Natural killer cell (primary cell): ENCODE results near the gene FURIN. TPM values are rescaled to one million over a fixed set of nuclear protein-coding genes. Genes with fewer than 3 reads are reported as not detected.

ENCODE experiments used
- ATAC-seq, 3 donors: fragments of 150-1000 bp in 2 of 3; fragments of 200-7000 bp in 1 of 3; cut with Tn5 transposase; 1 replicate in 1 of 3; 2 replicates in 2 of 3; pipeline ENCODE4 v1.10.0; 2021; ENCODE audit warnings: mild to moderate bottlenecking in 2 of 3, moderate library complexity in 2 of 3
- DNase-seq, 2 donors: peaks; one replicate each; pipeline versions ENCODE4 v3.0.0 to v3.0.0-alpha.2; 2013 to 2021; ENCODE audit warnings: mixed read lengths in 1 of 2
- H3K27ac ChIP-seq: one replicate; pipeline ENCODE4 v1.5.1; 2013; ENCODE audit warnings: mild to moderate bottlenecking, low read length
- H3K27me3 ChIP-seq: one replicate; pipeline ENCODE4 v1.6.1; 2013; ENCODE audit warnings: low read length; ENCODE audit not compliant: control insufficient read depth, insufficient read depth
- H3K36me3 ChIP-seq: one replicate; pipeline ENCODE4 v1.6.1; 2013; ENCODE audit warnings: low read length; ENCODE audit not compliant: control insufficient read depth, insufficient read depth
- H3K4me1 ChIP-seq: one replicate; pipeline ENCODE4 v1.6.1; 2013; ENCODE audit warnings: low read length; ENCODE audit not compliant: control insufficient read depth, insufficient read depth
- H3K4me3 ChIP-seq: one replicate; pipeline ENCODE4 v1.5.1; 2013; ENCODE audit warnings: low read length
- H3K9me3 ChIP-seq: one replicate; pipeline ENCODE4 v1.6.1; 2013; ENCODE audit warnings: low read length; ENCODE audit not compliant: control insufficient read depth, insufficient read depth
- H3K27ac Mint-ChIP-seq, 2 donors: one replicate each; pipeline ENCODE4 v1.8.0; 2022; ENCODE audit warnings: mild to moderate bottlenecking in 2 of 2, mixed read lengths in 2 of 2, moderate library complexity in 1 of 2
- H3K27me3 Mint-ChIP-seq, 2 donors: one replicate each; pipeline ENCODE4 v1.8.0; 2022; ENCODE audit warnings: low read depth in 2 of 2, mixed read lengths in 2 of 2
- H3K36me3 Mint-ChIP-seq: one replicate; pipeline ENCODE4 v1.8.0; 2022; ENCODE audit warnings: mixed read lengths
- H3K4me1 Mint-ChIP-seq, 2 donors: one replicate each; pipeline ENCODE4 v1.8.0; 2022; ENCODE audit warnings: mixed read lengths in 2 of 2
- H3K4me3 Mint-ChIP-seq: one replicate; pipeline ENCODE4 v1.8.0; 2022; ENCODE audit warnings: mild to moderate bottlenecking, moderate library complexity, mixed read lengths
- H3K9me3 Mint-ChIP-seq, 2 donors: one replicate each; pipeline ENCODE4 v1.8.0; 2022; ENCODE audit warnings: mixed read lengths in 2 of 2
- WGBS: methylation state at CpG from one replicate; pipeline ENCODE4 v1.1.7; 2013; ENCODE audit warnings: missing lambda C conversion rate; ENCODE audit not compliant: insufficient coverage; 5-methylcytosine and 5-hydroxymethylcytosine counted together
- intact Hi-C: fragments of 100-400 bp; cut with micrococcal nuclease; formaldehyde crosslinking; loops from one replicate; pipeline ENCODE4 v1.14.2; 2022
- total RNA-seq, 4 donors: library from RNA; stranded (reverse); fragments of 120-200 nt in 1 of 4; gene quantifications; one replicate each; pipeline versions ENCODE4 v1.2.3 to v1.2.4, GENCODE V29; 2013 to 2022
- TF ChIP-seq, protein P1 (sequence below): fragments of 200-600 bp; IDR thresholded peaks from one replicate; pipeline ENCODE4 v1.8.0; 2022; ENCODE audit warnings: antibody characterized with exemption

FURIN gene
- total RNA-seq, 3 donors from 2014 or later (not counting 1 experiment from before 2014, with no cell fraction given) = 110 to 178 (median 172) TPM

DNA sequence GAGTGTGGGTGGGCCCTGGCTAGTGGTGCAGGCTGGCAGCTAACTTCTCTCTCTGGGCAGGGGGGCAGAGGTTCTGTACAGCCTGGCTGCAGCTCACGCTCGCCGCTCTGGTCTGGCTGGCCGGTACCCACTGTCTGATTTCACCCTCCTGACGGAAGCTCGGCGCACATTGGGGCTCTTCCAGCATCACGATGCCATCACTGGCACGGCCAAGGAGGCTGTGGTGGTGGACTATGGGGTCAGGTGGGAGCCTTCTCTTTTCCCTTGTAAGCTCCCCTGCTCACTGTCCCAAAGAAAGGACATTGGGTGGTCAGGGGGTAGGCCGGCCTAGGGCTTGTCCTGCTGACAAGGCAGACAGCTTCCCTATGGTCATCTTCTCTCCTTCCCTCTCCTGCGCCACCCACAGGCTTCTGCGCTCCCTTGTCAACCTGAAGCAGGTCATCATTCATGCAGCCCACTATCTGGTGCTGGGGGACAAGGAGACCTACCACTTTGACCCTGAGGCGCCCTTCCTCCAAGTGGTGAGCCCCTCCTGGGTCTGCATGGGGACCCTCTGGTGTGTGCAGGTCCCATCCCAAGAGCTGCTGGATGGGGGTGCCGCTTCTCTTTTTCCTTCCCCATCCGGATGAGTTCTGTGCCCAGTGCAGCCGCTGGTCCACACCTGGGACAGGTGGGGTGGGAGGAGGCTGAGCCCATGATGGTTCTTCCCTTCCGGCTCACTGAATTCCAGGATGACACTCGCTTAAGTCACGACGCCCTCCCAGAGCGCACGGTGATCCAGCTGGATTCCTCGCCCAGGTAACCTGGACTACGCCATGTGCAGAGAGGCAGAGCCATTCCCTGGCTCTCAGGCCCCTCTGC, 42.3 kb downstream of the FURIN start:
- DNase-seq (no peak), ATAC-seq (no peak)
- Histone ChIP-seq H3K27ac (no peak overlapping the region), H3K4me1 (peaks cover 8% of the 10 kb centered on the region), H3K9me3 (no peaks in the 10 kb centered on the region), H3K27me3 (no peaks in the 10 kb centered on the region), H3K4me3 (no peak overlapping the region), H3K36me3 (peaks cover 94% of the 10 kb centered on the region)
- no peaks in the 10 kb centered on the region for H3K27me3 Mint-ChIP-seq
- H3K36me3 Mint-ChIP-seq = no peaks in the 10 kb centered on the region
- H3K9me3 Mint-ChIP-seq = no peaks in the 10 kb centered on the region
- no peak overlapping the region for H3K27ac Mint-ChIP-seq
- TF ChIP-seq, protein P1, sequence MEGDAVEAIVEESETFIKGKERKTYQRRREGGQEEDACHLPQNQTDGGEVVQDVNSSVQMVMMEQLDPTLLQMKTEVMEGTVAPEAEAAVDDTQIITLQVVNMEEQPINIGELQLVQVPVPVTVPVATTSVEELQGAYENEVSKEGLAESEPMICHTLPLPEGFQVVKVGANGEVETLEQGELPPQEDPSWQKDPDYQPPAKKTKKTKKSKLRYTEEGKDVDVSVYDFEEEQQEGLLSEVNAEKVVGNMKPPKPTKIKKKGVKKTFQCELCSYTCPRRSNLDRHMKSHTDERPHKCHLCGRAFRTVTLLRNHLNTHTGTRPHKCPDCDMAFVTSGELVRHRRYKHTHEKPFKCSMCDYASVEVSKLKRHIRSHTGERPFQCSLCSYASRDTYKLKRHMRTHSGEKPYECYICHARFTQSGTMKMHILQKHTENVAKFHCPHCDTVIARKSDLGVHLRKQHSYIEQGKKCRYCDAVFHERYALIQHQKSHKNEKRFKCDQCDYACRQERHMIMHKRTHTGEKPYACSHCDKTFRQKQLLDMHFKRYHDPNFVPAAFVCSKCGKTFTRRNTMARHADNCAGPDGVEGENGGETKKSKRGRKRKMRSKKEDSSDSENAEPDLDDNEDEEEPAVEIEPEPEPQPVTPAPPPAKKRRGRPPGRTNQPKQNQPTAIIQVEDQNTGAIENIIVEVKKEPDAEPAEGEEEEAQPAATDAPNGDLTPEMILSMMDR = no peak
- intact Hi-C loops = no loop called here
- WGBS = 96% methylated on average over 23 of the region's 24 CpGs
- no peak overlapping the region for H3K4me3 Mint-ChIP-seq
- peaks cover 1 to 3% of the 10 kb centered on the region in 2 donors for H3K4me1 Mint-ChIP-seq

- TF ChIP-seq, protein P1 = no peak
- no peaks in the 10 kb centered on the region for H3K9me3 Mint-ChIP-seq
- Histone ChIP-seq H3K4me3 (no peak overlapping the region), H3K27ac (no peak overlapping the region), H3K27me3 (no peaks in the 10 kb centered on the region), H3K4me1 (peaks cover 10% of the 10 kb centered on the region), H3K9me3 (no peaks in the 10 kb centered on the region), H3K36me3 (peaks cover 94% of the 10 kb centered on the region)
- ATAC-seq (no peak), DNase-seq (no peak)
- no peaks in the 10 kb centered on the region for H3K36me3 Mint-ChIP-seq
- WGBS = 98% methylated on average over 19 of the region's 19 CpGs
- intact Hi-C loops = no loop called here
- no peaks in the 10 kb centered on the region for H3K27me3 Mint-ChIP-seq
- H3K4me1 Mint-ChIP-seq = no peaks in the 10 kb centered on the region
- H3K4me3 Mint-ChIP-seq = no peak overlapping the region
- no peak overlapping the region for H3K27ac Mint-ChIP-seq
Observed at GRCh38 chr15:90911302-90911623, 42.9 kb downstream of the FURIN start.

DNA sequence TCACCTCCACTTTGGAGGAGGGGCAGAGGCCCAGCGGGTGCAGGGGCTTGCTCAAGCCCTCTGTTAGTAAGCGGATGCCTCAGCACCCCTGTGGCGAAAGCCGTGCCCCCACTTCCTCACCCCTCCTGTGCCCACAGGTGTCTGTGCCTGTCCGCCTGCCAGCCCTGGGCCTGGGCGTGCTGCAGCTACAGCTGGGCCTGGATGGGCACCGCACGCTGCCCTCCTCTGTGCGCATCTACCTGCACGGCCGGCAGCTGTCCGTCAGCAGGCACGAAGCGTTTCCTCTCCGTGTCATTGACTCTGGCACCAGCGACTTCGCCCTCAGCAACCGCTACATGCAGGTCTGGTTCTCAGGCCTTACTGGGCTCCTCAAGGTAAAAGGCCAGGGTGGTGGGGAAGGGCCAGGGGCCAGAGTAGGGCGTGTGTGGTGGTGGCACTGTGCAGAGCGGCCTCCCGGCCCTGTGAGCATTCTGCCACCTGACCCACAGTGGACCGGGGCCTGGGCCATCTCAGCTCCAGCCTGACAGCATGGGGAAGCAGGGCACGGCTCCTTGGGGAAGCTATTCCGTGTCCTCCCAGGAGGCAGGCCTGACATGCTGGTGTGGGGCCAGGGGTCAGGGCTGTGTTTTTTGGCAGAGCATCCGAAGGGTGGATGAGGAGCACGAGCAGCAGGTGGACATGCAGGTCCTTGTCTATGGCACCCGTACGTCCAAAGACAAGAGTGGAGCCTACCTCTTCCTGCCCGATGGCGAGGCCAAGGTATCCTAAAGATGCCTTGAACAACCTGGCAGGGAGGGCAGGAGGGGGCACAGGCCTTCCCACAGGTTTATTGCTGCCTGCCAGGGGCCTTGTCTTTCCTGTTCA, 43.8 kb downstream of the FURIN start:
- Mint-ChIP-seq H3K9me3 (no peaks in the 10 kb centered on the region), H3K27me3 (no peaks in the 10 kb centered on the region), H3K27ac (no peak overlapping the region), H3K4me1 (peaks cover 0 to 2% of the 10 kb centered on the region in 2 donors), H3K36me3 (no peaks in the 10 kb centered on the region), H3K4me3 (no peak overlapping the region)
- WGBS = 95% methylated on average over 30 of the region's 30 CpGs
- TF ChIP-seq, protein P1 = no peak
- intact Hi-C loops = no loop called here
- DNase-seq = no peak
- Histone ChIP-seq H3K4me3 (no peak overlapping the region), H3K4me1 (peaks cover 14% of the 10 kb centered on the region), H3K9me3 (no peaks in the 10 kb centered on the region), H3K36me3 (peaks cover 94% of the 10 kb centered on the region), H3K27ac (no peak overlapping the region), H3K27me3 (no peaks in the 10 kb centered on the region)
- no peak for ATAC-seq
